Left cardiac atrium (tissue), 4 donors: ENCODE data around the gene CSMD2. TPM values are rescaled to one million over a fixed set of nuclear protein-coding genes. Genes with fewer than 3 reads are reported as not detected.
A peak's percentile ranks its signal among the peaks of the same experiment; 100 is the strongest.

Experiments used
- ATAC-seq, 2 donors: fragments of 200-7000 bp; cut with Tn5 transposase; one replicate each; pipeline ENCODE4 v1.9.1; 2020; ENCODE audit warnings: mild to moderate bottlenecking in 2 of 2, moderate library complexity in 2 of 2
- DNase-seq: peaks from one replicate; pipeline ENCODE4 v3.0.0-alpha.2; 2020
- intact Hi-C, 2 donors: fragments of 100-400 bp; cut with DNase I; formaldehyde crosslinking; loops; one replicate each; pipeline versions ENCODE4 v1.14.1 to v1.15.1; 2022 to 2023
- total RNA-seq, 2 donors: library from RNA; stranded (reverse); fragmentation: NEBNext Ultra II Directional; extraction: Animal tissue kit (Norgen Biotek cat#: 25700); gene quantifications; one replicate each; pipeline ENCODE4 v1.2.1, GENCODE V29; 2021
- donor health status: DM: no; HTN: yes; CAD: no.
- donor health status: DM: no; HTN: yes; CAD: no; lungs with severe emphysema.
- donor health status: DM: yes; HTN: yes; CAD: no.
- donor health status: Dilated cardiomyopathy.

The CSMD2 gene
- total RNA-seq, 2 donors from 2014 or later: 0.29 to 0.58 TPM

DNA sequence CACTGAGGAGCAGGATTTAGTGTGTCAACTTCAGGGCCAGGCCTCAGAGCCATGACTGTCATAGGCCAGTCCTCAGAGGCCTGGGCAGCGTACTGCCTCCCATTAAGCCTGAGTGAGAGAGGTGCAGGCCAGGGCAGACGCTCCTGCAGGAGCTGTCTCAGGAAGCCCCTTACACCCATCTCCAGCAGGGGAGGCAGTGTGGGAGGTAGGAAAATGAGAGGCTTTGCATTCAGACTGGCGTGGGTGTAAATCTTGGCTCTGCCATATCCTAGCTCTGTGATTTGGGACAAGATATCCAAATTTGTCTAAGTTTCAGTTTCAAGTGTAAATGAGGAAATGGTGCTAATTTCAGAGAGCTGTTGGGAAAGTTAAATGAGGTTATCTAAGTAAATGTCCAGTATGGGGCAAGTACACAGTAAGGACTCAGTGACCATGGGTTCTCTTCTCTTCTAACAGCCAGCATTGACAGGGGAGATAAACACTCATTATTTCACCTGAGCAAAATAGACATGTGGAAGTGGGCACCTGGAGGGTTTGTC is 508.5 kb downstream of the CSMD2 start:
- ATAC-seq: no peak
- intact Hi-C loops: no loop called here

DNA sequence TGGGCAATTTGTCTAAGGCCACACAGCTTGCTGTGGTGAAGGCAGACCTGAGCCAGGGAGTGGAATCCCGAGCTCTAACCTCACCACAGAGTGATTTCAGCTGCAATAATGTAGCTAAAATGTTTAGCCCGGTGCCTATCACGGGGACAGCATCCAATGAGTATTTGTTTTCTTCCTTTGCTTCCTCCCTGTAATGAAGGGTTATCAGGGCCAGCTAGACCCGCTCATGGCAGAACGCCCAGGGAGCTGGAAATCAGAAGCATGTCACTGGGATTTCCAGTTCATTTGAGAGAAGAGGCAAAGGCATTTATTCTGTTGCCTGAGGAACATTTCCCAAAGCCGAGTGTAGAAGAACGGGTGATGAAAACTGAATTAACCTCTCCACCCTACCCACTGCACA is 509.5 kb downstream of the CSMD2 start:
- ATAC-seq: peak; percentile 35 to 45
- DNase-seq: peak; percentile 65
- intact Hi-C loops: no loop called here

More for the DNA sequence above, 508.5 kb downstream of the CSMD2 start:
- DNase-seq: no peak

DNA sequence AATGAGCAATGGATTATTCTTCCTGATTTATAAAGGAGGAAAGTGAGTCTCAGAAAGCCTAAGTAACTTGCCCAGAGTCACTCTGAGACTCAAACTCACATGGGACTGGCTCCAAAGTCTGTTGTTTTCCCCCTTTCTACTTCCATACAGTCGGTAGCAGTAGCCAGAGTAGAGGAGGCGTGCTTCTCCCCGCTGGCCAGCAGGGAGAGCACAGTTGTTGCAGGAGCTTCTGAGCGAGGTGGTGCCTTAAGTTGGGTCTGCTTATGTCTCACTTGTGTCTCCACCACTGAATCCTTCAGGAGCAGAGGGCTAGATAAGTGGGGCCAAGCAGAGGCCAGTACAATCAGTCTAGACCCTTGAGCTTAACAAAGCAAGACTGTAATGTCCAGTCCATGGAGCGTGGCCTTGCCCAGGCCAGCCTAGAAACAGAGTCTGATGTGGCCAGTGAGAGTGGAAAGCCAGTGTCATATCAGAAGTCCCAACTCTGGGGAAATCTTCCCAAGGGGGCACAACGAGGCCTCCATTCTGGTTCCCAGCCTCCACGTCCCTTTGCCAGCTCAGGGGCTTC is 510.7 kb downstream of the CSMD2 start:
- intact Hi-C loops: no loop called here
- ATAC-seq: peak in 1 of 2 donors; percentile 25
- DNase-seq: no peak

DNA sequence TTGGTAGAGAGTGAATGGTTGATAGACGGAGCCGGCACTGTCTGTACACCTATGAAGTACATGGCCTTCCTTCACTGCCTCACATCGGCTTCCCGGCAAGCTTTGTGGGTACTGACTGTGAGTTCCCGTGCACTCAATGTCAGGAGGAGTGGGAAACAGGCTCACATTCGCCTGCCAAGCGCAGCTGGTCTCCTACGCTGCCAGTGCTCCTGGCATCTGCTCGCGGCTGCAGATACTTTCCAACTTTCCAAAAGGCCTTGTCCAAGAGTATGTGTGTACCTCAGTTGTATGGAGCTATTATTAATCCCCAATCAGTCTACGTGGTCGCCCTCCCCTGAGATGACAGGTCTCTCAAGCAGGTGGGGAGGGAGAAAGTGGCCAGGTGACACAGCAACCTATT is 511.8 kb downstream of the CSMD2 start:
- DNase-seq (no peak), ATAC-seq (peak in 1 of 2 donors; percentile 64)
- intact Hi-C loops: no loop called here

DNA sequence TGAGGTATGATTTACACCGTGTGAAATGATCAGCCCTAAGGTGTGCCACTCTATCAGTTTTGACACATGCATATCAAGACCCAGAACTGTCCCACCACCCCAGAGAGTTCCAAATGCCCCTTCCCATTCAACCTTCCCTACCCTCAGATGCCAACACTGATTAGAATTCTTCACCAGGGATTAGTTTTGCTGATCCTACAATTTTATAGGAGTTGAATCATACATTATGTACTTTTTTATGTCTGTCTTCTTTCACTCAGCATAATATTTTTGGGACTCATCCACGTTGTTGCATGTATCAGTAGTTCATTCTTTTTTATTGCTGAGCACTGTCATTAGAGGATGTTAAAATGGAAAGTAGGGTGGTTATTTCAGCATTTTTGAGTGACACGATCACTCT is 514.3 kb downstream of the CSMD2 start:
- ATAC-seq: no peak
- DNase-seq: no peak
- intact Hi-C loops: no loop called here

DNA sequence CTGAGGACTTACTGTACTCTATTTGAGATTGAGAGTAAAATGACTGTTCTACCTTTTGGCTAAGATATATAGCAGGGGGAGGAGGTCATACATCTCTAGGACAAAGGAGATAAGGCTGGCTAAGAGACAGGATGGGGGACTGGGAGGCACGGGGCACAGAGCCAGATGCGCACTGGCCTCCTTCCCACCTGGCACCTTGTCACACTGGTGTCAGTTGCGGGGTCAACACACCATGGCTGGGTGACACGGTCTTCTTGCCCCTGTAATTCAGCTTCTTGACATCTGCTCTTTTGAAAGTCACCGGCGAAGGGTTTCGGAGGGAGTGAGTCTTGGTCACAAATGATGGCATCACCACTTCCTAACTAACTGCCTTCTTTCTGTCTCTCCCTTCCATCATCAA is 515.3 kb downstream of the CSMD2 start:
- DNase-seq (no peak), ATAC-seq (peak; percentile 60 to 78)
- intact Hi-C loops: no loop called here

DNA sequence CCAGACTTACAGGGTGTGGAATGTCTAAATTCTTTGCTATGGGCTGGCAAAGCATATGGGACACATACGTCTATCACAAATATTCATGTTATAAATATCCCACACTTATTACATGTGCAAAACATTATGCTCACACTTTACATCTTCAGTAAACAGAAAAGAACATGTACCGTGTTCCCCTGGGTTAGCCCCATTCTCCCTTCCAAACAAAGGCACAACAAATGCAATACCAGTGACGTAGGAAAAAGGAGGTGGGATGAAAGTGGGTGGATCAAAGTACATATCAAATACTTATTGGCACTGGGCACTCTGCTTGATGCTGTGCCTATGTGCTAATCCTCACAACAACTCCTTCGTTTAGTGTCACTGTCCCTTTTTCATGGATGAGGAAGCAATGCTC is 521.8 kb downstream of the CSMD2 start:
- intact Hi-C loops: no loop called here
- ATAC-seq (no peak), DNase-seq (no peak)

DNA sequence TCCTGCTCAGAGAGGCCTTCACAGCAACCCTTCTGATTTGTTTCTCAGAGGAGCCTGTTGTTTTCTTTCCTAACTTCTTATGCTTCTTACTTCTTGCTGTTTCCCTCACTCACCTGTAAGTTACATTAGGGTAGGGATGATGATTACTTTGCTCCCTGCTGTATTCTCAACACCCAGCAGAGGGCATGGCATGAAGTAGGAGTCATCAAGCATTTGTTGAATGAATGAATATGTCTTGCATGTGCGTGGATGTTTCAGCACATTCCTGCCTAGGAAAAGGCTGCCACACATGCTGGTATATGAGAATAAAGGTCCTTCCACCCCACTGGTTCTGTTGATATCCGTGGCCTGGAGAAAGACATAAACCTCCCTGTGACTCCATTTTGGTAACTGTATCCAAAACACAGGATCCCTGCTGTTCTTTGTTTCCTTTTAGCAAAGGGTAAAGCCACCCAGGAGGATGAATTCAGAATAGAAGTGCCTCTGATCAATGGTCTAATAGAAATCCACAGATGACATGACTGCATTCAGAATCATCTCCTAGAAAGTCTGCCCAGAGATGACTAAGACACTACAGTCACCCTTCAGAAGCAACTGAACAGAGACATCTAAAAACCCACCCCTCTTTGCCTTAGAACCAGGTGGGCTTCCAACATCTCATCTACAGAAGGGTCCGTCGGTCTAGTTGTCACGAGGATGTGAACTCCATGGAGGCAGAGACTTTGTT is 523.8 kb downstream of the CSMD2 start:
- intact Hi-C loops: no loop called here
- ATAC-seq (no peak), DNase-seq (no peak)

DNA sequence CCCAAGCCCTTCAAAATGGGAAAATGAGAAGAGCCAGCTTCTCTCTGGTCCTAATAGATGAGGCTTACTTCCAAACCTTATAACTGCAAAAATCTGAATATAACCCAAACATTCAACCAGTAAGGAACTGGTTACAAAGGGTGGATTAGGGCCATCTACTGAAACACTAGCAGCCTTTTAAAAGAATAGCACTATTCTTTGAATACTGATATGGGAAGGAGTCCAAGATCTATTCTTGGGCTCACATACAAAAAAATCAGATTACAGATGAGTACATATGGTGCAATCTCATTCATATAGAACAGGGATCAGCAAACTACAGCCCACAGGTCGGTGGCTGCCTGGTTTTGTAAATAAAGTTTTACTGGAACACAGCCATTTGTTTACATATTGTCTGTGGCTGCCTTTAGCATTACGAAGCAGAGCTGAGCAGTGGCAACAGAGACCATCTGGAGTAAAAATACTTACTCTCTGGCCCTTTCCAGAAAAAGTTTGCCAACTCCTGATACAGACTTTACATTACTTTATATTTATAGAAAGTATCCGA is 524.8 kb downstream of the CSMD2 start:
- ATAC-seq: no peak
- intact Hi-C loops: no loop called here
- no peak for DNase-seq

DNA sequence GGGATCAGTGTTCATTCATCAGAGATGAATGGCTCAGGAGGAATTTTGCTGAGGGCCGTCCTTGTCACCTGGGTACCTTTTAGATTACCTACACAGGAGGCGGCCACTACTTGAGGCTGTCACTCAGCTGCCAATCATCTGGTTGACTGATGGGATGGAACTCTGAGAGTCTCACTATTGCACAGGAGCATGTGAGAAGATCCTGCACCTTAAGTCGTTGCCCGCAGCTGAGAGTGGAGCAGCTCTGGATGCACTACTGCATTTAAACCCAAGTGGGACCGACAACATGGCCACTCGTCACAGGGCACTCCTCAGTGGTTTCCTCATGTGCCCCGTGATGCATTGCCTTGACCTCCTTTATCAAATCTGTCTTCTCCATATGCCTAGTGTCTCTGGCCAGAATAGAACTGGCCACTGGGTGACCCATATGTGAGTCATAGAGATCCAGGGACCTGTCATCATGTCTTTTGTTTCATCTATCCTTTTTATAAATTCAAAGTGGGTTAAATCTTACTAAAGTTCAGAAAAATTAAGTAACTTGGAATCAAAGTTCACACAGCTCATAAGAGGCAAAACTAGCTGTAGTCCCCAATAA is 527.1 kb downstream of the CSMD2 start:
- ATAC-seq: no peak
- intact Hi-C loops: loop anchor here in 1 of 2 donors (5.0 kb wide), 1 partner anchor 529 kb away; the partner anchor contains the start of gene CSMD2
- DNase-seq: no peak

DNA sequence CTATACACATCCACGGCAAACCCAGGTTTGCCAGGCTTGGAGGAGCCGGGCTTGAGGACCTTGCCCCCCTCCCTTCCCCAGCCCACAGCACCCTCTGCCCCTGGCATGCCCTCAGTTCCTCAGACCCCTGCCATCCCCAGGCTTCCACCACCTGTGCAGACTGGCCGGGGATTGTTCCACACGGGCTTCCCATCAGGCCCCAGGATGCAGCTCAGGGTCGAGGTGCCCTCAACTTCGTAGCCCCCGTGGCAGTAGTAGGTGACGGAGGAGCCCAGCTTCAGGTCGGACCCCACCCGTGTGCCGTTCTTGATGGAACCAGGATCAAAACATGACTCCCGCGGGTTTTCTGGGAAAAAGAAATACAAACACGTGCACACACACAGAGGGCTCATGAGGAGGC is 528.8 kb downstream of the CSMD2 start:
- intact Hi-C loops: loop anchor here in 1 of 2 donors (5.0 kb wide), 1 partner anchor 531 kb away; the partner anchor contains the start of gene CSMD2
- DNase-seq (no peak), ATAC-seq (no peak)

DNA sequence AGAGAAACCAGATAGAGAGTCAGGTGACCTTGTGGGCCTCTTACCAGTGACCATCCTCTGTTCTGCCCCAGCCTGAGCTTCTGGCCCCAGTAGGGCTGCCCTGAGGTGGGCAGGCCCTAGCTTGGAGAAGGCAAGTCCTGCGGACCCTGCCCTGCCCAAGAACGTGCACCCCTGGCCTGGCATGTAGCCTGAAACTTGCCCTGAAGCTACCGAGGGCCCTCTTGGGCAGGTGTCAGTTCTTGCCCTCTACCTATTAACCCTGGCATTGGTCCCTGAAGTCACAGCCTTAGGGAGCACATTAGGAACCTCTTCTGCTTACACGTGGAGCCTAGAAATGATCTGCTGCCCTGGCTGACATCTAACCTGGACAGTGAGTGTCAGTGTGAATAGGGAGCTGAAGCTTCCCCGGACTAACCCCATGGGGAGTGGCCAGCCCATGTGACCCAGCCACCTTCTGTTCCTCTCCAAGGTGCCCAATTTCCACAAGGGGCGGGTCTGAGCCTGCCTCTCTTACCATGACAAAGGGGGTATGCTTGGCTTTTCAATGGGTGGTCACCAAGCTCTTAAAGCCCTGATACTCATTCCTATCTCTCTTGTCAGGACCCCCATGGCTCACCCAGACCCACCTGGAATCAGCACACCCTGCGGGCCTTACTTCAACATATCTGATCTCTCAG is 529.6 kb downstream of the CSMD2 start:
- intact Hi-C loops: loop anchor here in 1 of 2 donors (5.0 kb wide), 1 partner anchor 532 kb away; the partner anchor contains the start of gene CSMD2
- DNase-seq (no peak), ATAC-seq (no peak)

DNA sequence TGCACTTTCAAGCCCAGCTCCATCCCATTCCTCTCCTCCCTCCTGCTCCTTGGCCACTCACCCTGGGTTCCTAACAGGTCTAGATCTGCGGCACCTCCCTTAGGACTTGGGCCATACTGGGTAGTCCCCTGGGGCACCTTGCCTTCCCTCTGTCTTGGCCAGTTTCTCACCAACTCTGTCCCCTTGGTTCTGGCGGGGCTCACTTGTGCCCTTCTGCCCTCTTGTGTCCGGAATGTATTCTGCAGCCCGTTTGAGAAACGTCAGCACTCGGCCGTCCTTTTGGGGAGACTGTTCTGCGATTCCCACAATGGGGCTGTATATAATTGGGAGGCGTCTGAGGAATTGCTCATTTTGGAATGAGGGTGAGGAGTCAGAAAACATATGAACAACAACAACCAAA is 530.2 kb downstream of the CSMD2 start:
- intact Hi-C loops: loop anchor here in 1 of 2 donors (5.0 kb wide), 3 partner anchors 532 to 1107 kb away; partner anchors contain the start of gene CSMD2
- ATAC-seq: peak; percentile 32 to 51
- peak; percentile 47 for DNase-seq

DNA sequence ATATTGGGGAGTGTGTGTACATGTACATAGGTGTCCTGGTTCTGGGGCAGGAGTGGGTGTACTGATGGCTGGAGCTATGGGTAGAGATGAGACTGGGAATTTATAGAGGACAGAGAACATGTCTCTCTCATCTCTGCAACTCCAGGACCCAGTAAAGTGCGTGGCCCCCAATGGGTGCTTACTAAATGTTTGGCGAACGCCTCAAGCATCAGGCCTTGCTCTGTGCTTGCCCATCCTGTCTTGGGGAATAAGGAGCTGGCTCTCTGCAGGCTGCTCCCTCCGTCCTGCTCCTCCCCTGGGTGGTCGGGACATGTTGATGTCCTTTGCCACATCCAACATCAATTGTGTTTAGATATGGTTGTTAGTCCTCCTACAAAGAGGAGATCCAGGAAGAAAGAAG is 530.9 kb downstream of the CSMD2 start:
- ATAC-seq (no peak), DNase-seq (no peak)
- intact Hi-C loops: loop anchor here in 1 of 2 donors (5.0 kb wide), 2 partner anchors 963 to 1108 kb away; no protein-coding TSS in a partner anchor

DNA sequence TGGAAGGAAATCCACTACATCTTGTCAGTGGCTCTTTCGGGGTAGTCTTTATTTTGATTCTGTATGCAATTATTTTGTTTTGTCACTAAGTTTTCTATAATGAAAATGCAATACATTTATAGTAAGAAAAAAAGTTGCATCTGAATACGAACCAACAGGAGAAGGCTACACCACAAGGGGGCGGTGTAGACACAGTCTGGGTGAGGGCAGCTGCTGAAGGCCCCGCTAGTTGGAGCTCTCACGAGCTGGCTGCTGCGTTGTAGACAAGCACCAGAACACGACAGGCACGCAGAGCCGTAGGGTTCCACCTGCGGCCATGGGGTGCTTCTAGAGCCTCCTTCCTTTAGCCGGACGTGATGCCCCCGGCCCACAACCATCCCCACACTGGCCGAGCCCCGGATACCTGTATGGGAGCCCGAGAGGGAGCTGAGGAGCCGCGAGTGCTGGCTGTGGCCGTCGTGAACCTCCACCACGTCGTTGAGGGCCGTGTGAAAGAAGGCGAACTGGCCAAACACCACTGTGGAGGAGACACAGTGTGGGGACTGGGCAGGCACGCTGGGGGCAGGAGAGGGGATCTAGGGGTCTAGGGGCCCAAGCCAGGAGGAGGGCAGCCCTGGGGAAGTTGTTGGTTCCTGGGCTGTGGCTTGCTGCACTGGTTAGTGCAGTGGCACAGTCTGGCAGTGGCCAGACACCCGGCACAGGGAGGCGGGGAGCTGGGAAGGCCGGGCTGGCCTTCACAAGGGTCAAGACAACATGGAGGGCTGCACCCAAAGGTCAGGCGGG is 531.8 kb downstream of the CSMD2 start:
- peak; percentile 86 to 88 for ATAC-seq
- peak; percentile 92 for DNase-seq
- intact Hi-C loops: loop anchor here in 1 of 2 donors (5.0 kb wide), 2 partner anchors 964 to 1109 kb away; no protein-coding TSS in a partner anchor

DNA sequence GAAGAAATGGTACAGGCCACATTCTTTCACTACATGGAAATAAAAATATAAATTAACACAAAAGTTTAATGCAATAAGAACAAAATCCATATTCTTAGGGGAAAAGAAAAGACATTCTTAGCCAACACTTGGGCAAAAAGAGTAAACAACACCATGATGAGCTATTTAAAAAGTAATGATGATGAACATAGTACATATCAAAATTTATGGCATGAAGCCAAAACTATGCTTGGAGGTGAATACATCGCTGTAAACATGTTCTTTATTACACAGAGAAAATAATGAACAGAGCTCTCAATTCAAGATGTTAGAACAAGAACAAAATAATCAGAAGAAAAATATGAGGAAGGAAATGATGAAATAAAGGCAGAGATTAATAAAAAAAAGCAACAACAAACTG is 534.3 kb downstream of the CSMD2 start:
- intact Hi-C loops: loop anchor here in 1 of 2 donors (5.0 kb wide), 2 partner anchors 967 to 1112 kb away; no protein-coding TSS in a partner anchor
- ATAC-seq (no peak), DNase-seq (no peak)

DNA sequence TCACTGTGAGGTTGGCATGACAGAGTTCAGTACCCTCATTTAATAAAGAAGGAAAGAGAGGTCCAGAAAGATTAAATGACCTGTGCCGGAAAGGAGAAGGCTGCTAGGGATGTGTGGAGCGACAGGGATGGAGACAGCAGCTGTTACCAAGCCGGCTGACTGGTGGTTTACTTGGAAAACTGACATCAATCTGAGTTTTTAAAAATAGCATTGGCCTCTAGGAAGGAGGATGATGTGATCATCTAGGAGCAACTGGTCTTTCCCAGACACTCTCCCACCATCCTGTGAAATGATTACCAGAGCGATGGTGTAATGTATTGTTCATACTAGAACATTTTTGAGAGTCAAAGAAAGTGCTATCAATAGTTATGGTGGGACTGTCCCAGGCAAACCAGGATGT is 538.2 kb downstream of the CSMD2 start:
- ATAC-seq (no peak), DNase-seq (no peak)
- intact Hi-C loops: no loop called here
